ENCODE data around the gene PTPRG.

DNA sequence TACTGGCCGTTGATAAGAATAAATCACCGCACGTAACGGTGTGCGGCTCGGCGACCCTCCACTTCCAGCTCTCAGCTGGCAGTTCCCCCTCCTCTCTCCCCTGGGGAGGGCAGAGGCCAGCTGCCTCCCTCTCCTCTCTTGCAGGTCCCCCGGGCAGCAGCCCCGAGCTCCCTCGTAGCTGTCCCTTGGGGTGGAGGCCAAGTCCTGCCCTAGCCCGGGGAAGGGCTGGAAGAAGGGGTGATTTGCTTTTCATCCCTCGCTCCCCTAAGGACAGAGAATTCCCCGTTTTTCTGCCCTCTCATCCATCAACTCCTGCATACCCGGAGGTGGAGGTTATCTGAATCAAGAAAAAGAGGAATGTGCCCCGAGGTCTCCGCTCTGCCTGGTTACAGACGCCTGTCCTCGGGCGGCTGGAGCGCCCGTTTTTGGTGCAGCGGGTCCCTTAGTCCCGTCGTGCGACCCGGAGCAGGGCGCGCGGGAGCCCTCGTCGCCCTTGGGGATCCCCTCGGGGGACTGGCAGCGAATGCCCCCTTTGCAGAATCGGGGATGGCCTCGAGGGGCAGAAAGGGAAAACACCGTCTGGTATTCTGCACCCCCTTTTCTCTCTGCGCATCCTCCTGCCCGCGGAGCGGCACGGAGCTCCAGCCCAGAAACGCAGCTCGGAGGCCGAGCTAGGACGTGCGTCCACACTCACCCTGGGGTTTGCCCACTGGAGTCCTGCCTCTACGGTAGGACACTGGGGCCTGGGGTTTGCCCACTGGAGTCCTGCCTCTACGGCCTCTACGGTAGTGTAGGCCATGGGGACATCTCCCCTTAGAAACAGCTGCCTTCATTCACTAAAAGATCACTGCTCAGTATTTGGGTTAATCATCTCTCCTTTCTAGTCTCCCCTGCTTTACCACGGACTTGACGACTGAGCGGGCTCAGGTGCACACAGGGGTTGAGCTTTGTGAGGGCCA, 2.2 kb downstream of the PTPRG start:
- TF ChIP-seq, protein P1, sequence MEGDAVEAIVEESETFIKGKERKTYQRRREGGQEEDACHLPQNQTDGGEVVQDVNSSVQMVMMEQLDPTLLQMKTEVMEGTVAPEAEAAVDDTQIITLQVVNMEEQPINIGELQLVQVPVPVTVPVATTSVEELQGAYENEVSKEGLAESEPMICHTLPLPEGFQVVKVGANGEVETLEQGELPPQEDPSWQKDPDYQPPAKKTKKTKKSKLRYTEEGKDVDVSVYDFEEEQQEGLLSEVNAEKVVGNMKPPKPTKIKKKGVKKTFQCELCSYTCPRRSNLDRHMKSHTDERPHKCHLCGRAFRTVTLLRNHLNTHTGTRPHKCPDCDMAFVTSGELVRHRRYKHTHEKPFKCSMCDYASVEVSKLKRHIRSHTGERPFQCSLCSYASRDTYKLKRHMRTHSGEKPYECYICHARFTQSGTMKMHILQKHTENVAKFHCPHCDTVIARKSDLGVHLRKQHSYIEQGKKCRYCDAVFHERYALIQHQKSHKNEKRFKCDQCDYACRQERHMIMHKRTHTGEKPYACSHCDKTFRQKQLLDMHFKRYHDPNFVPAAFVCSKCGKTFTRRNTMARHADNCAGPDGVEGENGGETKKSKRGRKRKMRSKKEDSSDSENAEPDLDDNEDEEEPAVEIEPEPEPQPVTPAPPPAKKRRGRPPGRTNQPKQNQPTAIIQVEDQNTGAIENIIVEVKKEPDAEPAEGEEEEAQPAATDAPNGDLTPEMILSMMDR (conservative IDR thresholded peaks at IDR 0.05; ENCODE audit: low read length), result no peak
- TF ChIP-seq EZH2phosphoT487 (IDR thresholded peaks at IDR 0.05; ENCODE audit: borderline replicate concordance, low read depth, low read length), result no peak
